Adrenal gland (tissue), 5 donors: Measurements from ENCODE around the gene ARHGAP21.
"Not testable (repeated sequence)": the region's sequence is repeated elsewhere in the genome, so short reads cannot be mapped to it uniquely, and the experiment has no call there.

Source experiments
- CTCF ChIP-seq, 6 experiments: fragments of 450-650 bp in 4 of 6; fragments of 200-600 bp in 2 of 6; sonication (generic) in 1 of 6; IDR thresholded peaks; 1 replicate in 5 of 6; 2 replicates in 1 of 6; pipeline versions ENCODE4 v1.5.1 to v1.8.0; 2016 to 2021; ENCODE audit warnings: antibody characterized with exemption in 6 of 6, mild to moderate bottlenecking in 2 of 6, moderate library complexity in 1 of 6
- POLR2A ChIP-seq, 2 donors: fragments of 450-650 bp; IDR thresholded peaks; one replicate each; pipeline ENCODE4 v1.6.1; 2017; ENCODE audit warnings: antibody characterized with exemption in 2 of 2, mild to moderate bottlenecking in 2 of 2, moderate library complexity in 1 of 2
- donor health status: DM: no; HTN: no; CAD: no.

GRCh38 chr10:24619994-24620310, 103.7 kb downstream of the ARHGAP21 start:
- TF ChIP-seq CTCF, POLR2A (IDR thresholded peaks at IDR 0.05): not testable (repeated sequence)
